Skeletal muscle cell (primary cell): Measurements from ENCODE around the gene RNF149.
"Not testable (repeated sequence)": the region's sequence is repeated elsewhere in the genome, so short reads cannot be mapped to it uniquely, and the experiment has no call there.

Source experiments
- DNase-seq: peaks from one replicate; pipeline ENCODE4 v3.0.0-alpha.2; 2010; ENCODE audit warnings: low read depth
- H3K4me3 ChIP-seq: 2 replicates; pipeline ENCODE4 v1.5.1; 2011; ENCODE audit warnings: low read depth, mild to moderate bottlenecking, control low read depth, low read length, moderate library complexity

RNF149 gene

DNA sequence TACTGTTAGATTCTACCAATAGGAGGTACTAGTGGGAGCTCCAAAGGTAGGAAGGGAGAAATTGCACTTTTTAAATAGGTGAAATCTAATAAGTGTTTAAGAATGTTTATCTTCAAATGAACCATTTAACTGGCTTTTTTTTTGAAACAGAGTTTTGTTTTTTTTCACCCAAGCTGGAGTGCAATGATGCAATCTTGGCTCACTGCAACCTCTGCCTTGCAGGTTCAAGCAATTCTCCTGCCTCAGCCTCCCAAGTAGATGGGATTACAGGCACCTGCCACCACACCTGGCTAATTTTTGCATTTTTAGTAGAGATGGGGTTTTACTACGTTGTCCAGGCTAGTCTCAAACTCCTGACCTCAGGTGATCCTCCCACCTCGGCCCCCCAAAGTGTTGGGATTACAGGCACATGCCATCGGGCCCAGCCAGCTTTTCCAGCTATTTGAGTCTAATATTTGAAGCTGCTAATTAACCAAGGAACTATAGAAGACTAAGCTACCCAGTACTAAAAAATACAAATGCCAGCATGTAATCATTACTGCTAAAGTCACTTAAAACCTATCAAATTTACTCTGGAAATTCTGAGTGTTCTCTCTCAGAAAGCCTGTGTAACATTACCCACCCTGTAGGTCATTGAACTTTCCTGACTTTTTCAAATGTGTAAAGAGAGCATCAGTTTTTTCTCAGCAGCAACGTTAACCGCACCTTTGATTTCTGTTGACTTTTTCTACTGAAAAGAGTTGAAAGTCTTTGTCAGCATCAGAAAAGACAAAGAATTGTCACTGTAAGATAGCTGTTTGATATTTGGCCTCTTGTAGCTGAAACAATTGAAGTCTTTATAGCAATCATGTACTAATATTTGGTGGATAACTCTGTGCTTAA lies 24.6 kb upstream of the RNF149 start:
- DNase-seq, result no peak
- no peak overlapping the region for H3K4me3 ChIP-seq

DNA sequence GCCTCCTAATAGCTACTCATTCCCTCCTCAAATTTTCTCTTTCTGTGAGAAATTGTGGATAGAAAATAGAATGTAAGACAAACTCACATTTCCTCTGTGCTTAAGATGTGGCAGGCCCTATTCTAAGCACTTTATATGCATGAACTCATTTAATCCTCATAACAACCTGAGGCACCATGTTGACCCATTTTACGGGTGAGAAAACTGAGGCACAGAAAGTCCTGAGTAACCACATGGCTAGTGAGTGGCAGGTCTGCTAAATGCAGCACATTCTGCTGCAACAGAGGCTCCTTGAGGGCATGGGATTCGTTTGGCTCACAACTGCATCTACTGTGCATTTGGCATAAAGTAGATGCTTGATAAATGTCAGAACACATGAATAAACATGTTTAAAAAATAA lies 22.7 kb upstream of the RNF149 start:
- no peak overlapping the region for H3K4me3 ChIP-seq
- DNase-seq, result no peak

DNA sequence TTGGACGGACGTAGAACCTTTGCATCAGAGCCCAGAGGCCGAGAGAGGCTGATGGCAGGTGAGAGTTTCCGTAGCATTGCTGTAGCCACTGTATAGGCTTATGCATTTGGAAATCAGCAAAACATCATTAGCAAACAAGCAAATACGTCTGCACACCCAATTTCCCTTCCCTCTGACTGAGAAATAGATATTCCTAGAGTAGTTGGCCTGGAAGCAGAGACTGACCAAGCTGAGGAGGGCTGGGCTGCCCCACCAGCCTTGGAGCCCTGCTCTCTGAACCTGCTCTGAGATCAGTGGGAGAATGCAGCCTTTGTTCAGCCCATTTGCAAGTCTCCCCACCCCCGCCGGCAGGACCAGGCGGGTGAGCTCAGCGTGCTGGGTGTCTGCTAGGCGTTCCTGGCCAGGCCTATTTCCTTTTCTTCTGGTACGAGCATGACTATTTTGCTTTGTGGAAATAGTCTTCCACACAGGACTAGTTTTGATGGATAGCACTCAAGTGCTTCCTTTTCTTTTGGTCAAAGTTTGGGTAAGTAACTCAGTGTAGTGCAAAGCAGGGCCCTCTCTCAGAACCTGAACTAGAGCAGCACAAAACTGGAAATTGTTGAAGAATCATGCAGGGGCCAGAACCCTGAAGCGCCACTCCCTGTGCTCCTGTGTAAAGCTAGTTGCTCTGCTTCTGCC lies 21.9 kb upstream of the RNF149 start:
- no peak overlapping the region for H3K4me3 ChIP-seq
- no peak for DNase-seq

DNA sequence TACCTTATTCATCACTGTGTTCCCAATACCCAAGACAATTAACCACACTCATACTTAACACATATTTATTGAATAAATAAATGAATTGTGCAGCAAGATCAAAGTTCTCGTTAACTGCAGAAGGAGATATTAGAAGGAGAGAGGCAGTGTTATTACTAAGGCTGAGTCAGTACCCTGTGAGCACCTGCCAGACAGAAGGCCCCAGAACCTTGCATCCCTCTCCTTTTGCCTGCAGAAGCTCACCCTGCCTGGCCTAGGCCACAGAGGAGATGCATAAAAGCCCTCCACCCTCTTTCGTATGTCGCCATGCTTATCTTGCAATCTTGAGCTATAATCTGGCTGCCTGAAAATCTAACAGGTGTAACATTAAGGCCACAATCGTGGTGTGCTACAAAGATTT lies 20.5 kb upstream of the RNF149 start:
- H3K4me3 ChIP-seq, result no peak overlapping the region
- DNase-seq, result no peak

DNA sequence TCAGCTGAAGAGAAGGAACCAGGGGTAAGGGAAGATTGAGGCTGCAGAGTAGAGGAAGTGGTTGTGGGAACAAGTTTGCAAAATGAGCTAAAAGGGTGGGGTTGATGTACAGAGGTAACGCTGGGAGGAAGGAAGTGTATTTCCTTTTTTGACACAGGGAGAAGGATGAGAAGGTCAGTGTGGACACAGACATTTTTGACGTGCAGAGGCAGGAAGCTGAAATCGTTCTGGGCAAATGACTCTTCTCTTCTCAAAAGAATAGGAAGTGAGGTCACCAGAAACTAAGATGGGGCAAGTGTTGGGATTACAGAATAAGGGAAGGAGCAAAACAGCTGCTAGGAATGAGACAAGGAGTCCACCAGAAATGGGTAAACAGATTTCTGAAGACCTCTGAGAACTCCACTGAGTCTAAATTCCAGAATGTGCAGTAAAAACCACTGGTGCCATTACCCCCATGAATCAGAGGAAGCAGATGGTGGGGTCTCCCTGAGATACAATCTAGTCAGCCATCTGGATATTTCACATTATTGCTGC lies 20.0 kb upstream of the RNF149 start:
- DNase-seq, result no peak
- H3K4me3 ChIP-seq, result no peak overlapping the region

DNA sequence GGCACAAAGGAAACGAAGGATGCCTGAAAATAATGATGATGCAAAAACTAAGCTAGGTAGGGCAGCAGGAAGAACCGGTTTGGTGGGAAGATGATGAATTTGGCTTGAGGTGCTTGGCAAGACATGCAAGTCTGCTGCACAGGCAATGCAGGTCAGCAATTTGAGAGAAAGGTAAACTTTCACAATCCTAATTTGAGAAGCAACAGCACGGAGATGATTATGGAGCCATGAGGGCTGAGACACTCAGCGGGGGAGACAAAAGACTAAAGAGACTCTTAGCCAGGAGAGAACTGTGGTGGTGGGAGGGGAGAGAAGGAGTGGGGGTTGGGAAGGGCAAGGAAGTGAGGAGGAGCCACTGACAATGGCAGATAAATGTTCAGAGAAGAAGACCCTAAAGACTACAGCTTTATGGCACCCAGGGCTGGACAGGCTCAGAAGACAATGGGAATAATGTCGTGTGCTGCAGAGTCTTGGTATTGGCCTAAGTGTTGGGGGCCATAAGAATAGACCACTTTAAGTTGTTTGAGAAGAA lies 19.4 kb upstream of the RNF149 start:
- H3K4me3 ChIP-seq, result no peak overlapping the region
- no peak for DNase-seq

DNA sequence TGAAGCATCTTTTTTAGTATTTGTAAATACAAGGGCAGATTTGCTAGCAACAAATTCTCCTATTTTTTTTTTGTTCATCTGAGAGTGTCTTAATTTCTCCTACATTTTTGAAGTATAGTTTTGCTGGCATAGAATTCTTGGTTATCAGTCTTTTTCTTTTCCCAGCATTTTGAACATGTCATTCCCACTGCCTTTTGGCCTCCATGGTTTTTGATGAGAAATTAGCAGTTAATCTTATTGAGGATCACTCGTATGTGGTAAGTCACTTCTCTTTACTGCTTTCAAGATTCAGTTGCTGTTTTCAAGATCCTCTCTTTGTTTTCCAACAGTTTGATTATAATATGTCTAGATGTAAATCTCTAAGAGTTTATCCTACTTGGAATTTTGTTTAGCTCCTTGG lies 16.9 kb upstream of the RNF149 start:
- H3K4me3 ChIP-seq, result no peak overlapping the region
- no peak for DNase-seq

DNA sequence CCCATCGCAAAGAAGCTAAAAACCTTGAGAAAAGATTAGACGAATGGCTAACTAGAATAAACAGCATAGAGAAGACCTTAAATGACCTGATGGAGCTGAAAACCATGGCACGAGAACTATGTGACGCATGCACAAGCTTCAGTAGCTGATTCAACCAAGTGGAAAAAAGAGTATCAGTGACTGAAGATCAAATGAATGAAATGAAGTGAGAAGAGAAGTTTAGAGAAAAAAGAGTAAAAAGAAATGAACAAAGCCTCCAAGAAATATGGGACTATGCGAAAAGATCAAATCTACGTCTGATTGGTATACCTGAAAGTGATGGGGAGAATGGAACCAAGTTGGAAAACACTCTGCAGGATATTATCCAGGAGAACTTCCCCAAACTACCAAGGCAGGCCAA lies 8.1 kb upstream of the RNF149 start:
- DNase-seq, H3K4me3 ChIP-seq: not testable (repeated sequence)

DNA sequence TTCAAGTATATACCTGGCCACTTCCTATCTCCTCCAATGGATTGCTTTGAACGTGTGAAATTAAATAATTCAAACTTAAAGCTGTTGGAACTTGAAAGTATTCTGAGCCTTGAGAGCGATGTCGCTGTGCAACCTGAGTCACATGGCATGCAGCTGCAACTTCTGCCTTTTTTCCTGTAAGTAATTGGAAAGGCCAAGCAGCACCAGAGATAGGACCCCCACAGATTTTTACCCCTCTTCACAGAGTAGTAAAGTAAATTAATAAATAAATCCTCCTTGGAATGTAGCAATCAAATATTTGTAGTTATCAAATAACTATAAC lies 3.2 kb upstream of the RNF149 start:
- H3K4me3 ChIP-seq, result no peak overlapping the region
- no peak for DNase-seq

DNA sequence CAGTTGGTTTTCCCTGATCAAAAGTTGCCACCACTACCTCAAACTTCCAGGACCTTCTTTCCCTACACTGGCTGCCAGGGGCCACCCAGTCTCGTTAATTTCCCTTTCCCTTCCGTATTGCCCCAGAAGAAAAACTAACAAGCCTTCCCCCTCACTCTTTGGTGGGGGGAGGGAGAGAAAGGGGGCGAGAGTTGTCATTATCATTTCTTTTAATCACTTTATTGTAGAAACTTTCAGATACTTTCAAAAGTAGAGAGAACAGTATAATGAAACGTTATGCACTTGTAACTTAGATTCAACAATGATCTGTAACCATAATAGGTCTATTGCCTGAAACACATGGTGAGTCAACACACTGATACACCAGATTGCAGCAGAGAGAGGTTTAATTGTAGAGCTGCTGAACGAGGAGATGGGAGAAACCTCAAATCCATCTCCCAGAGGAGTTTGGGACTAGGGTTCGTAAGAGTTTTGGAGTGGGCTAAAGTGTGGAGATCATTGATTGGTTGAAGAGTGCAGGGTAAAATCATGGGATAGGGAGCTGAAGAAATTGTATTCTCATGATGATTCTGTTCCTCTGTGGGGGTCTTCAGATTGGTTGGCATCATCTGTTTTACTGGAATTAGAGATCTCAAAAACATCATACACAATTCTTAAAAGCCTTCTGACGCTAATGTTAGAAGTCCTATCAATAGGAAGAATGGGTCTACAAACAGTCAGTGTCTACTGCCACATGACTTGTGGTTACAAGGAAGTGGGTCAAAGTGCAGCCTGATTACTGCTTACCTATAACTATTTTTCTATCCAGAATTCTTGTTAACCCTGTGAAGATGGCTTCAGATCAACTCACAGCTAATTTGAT lies 2.6 kb upstream of the RNF149 start:
- H3K4me3 ChIP-seq, result no peak overlapping the region
- no peak for DNase-seq

DNA sequence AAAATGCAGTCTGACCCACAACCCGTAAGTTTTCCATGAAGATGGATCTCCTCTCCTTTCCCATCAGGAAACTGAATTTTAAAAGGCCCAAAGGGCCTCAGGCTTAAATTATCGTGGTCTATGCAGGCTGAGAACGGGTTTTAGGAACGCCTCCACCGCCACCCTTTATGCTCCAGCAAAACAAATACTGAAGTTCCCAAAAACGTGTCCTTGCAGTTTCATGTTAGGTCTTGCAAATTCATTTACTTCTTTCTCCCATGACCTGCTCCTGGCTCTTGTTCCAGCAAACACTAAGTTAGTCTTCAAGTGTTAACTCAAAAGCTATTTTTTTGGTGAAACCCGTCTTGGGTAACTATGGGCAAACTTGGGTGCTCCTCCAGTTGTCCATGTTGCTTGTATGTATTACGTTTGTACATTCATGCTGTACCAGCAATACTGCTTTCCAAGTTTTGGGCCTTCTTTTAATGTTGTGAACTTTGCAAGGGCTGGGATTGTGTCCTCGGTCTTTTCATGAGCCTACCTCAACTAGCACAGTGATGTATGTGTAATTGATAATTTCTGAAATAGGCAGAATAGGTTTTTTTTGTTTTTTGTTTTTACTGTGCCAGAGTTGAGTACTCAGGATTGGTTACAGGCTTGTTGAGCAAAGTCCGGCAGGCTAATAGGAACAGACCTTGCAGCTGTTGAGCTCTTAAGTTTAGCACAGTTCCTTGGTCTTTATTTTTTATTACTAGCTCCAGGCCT lies 1.8 kb upstream of the RNF149 start:
- H3K4me3 ChIP-seq, result no peak overlapping the region
- DNase-seq, result no peak

DNA sequence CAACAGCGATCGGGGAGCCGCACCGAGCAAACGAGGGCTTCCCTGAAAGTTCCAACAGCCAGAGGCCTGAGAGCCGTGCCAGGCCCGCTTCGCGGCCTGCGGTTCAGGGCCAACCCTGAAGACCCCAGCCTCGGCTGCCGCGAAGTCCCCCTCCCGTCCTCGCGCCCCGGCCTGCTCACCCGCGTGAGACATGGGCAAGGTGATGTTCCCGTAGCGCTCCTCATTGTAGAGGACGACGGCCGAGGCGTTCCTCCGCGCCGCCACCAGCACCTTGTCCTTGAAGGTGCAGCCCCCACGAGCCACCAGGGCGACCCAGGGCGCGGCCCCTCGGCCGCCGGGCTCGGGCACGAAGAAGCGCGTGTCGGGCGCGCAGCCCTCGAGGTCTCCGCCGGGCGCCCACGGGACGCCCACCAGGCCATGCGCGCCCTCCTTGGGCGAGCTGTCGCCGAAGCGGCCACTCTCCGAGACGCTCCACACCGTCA lies 510 bp downstream of the RNF149 start:
- no peak for DNase-seq
- peak overlapping the region; percentile 75 for H3K4me3 ChIP-seq

DNA sequence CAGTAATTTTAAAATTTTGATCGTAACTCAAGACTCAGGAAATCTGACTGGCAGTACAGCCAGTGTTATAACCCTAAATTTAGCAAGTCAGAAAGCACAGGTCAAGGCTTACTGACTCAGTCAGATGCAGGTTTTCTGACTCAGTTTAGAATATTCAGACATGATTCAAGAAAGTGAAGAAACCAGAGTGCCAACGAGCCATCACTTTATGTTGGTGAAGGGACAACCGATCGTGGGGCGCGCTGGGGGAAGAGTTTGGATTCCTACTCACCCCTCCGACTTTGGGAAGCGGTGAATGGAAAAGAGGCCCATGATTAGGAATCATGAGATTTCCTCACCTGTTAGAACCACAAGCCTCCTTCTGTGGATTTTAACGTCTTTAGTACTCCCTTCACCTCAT lies 998 bp downstream of the RNF149 start:
- H3K4me3 ChIP-seq, result peak overlapping the region; percentile 75
- no peak for DNase-seq

DNA sequence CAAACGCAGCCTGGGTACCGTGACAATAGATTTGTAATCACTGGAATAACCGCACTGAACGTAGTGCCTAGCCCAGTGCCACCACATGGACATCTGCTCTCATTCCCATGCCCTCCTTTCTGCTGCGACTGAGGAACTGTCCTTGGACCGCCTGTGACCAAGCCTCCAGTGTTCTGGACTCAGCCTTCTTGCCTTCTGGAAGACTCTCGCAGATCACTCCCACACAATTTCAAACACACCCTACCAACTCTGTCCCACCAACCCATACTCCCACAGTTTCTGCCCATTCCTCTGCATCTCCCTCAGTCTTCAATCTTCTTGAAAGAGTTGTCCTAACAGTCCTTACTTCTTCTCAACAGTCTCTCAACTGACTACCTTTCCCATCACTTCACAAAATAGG lies 2.1 kb downstream of the RNF149 start:
- H3K4me3 ChIP-seq, result peak overlapping the region; percentile 75
- DNase-seq, result no peak

DNA sequence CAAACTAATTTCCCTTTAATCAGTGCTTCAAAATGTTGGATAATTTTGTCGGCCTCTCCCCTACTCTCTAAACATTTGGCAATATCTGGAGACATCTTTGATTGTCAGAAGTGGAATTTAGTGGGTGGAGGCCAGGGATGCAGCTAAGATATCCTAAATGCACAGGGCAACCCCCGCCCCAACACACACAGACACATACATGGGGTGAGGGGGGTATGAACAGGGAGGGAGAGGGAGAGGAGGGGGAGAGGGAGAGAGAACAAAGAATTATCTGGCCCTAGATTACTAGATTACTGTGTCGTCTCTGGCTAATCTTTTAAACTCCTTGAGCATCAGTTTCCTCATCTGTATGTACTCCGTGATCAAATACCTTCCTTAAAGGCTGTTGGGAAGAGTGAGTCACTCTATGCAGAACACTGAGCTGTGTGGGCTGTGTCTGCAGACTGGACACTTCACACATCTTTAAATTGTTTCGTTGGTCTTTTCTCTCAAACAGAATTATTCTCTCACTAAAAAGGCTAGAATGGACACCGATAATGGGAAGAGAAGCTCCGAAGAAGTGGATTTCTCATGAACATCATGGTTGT lies 2.9 kb downstream of the RNF149 start:
- DNase-seq, result no peak
- no peak overlapping the region for H3K4me3 ChIP-seq

DNA sequence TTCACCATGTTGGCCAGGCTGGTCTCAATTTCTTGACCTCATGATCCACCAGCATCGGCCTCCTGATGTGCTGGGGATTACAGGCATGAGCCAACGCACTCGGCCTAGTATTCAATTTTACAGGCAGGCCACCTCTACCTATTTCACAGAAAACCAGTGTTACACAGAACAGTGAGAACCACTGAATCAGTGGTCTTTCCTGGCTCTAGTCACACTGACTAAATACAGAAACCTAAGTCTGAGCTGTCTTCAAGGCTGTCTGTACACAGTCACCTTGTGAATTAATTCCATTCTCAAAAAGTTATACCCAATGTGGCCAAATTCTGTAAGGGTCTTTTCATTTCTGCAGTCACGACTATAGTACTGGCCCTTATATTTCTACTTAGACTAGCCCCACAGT lies 3.5 kb downstream of the RNF149 start:
- no peak overlapping the region for H3K4me3 ChIP-seq
- DNase-seq, result no peak

DNA sequence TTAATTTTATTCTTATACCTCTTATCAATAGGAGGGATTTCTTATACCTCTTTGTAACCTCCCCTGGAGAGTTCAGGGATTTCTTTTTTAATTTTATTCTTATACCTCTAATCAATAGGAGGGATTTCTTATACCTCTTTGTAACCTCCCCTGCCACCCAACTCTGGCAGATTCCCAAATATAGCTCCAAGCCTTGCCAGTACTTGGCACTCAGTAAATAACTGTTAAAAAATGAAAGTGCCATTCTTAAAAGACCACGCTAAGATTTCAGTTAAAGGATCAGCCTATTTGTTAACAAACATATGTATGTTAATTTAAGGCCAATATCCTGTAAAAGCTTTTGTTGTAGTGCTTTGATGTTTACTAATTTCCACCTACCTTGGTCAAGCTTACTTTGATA lies 4.8 kb downstream of the RNF149 start:
- DNase-seq, result no peak
- no peak overlapping the region for H3K4me3 ChIP-seq

DNA sequence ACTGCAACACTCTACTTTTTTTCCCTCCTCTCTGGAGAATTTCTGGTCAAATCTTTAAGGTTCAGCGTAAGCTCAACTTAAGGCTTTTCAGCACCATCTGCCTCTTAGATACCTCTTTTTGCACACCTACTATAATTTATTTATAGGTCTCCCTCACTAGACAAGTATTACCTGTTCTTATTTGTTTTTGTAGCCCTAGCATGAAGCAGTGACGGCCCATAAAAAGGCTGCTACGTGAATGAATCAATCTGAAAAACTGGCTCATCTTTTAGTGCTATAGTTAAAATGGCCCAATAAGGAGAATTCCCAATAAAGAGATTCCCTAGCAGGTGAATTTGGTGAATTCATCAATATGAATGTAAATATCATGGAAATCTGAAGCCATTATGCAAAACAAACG lies 6.5 kb downstream of the RNF149 start:
- H3K4me3 ChIP-seq, result no peak overlapping the region
- no peak for DNase-seq

DNA sequence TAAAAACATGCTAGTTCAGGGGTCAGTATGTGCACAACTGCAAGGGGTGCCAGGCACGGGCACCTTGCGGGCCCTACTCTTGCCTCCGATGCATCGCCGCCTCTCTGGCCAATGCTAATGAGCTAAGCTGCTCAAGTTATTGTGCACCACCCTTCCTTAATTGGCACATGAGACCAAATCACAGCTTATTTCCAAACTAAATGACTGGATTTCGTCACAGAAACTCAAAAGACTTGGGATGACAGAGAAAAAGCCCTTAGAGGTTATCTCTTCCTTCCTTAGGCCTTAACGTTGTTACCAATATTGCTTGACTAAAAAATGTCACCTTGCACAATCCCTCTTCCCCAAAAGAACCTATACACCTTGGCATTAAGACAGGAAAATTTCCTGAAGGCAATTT lies 7.7 kb downstream of the RNF149 start:
- H3K4me3 ChIP-seq, result no peak overlapping the region
- DNase-seq, result no peak
